Measurements from ENCODE around the gene UPF2. TPM values are rescaled to one million over a fixed set of nuclear protein-coding genes. Genes with fewer than 3 reads are reported as not detected.

UPF2 gene
- total and polyA plus RNA-seq, 10 of the 15 experiments (the other 5 are each of a cell fraction or from before 2014, with no cell fraction given), result 21.0 to 44.4 (median 25.9) TPM

DNA sequence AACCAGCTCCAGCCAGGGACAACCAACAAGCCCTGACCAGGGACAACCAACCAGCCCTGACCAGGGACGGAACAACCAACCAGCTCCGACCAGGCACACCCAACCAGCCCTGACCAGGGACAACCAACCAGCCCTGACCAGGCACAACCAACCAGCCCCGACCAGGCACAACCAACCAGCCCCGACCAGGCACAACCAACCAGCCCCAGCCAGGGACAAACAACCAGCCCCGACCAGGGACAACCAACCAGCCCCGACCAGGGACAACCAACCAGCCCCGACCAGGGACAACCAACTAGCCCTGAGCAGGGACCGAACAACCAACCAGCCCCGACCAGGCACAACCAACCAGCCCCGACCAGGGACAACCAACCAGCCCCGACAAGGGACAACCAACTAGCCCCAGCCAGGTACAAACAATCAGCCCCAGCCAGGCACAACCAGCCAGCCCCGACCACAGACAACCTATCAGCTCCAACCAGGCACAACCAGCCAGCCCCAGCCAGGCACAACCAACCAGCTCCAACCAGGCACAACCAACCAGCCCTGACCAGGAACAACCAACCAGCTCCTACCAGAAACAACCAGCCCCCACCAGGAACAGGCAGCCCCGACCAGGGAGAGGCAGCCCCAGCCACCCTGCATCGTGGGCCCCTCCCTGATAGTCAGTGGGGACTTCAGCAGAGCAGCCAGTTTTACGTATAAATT is 163.1 kb downstream of the UPF2 start:
- intact Hi-C loops (cut with micrococcal nuclease; ENCODE audit: unreplicated experiment), result no loop called here
- Histone ChIP-seq H3K36me3 (ENCODE audit: control insufficient read depth in 2 of 2, insufficient read depth in 2 of 2, low read length in 1 of 2) (no peaks in the 10 kb centered on the region), H3K9ac (ENCODE audit: control insufficient read depth, insufficient read depth, low read length) (no peak overlapping the region), H3K9me3 (replicated peaks; ENCODE audit: control insufficient read depth, insufficient read depth, low read length) (no peaks in the 10 kb centered on the region), H3K79me2 (ENCODE audit: control insufficient read depth, insufficient read depth, low read length) (no peaks in the 10 kb centered on the region), H3K27me3 (replicated peaks in 1 of 2; ENCODE audit: control insufficient read depth in 2 of 2, insufficient read depth in 2 of 2, low read length in 1 of 2) (no peaks in the 10 kb centered on the region), H3K4me2 (ENCODE audit: control insufficient read depth, insufficient read depth) (no peak overlapping the region), H3K4me3 (no peak overlapping the region), H3K4me1 (ENCODE audit: control insufficient read depth, insufficient read depth, low read length) (peaks cover 2% of the 10 kb centered on the region), H2AFZ (ENCODE audit: control insufficient read depth, low read depth, low read length) (no peak overlapping the region), H3K27ac (ENCODE audit: control insufficient read depth, insufficient read depth) (no peak overlapping the region), H4K20me1 (ENCODE audit: control insufficient read depth, insufficient read depth) (no peaks in the 10 kb centered on the region)
- FAIRE-seq (no peak), DNase-seq (ENCODE audit: low read depth, low spot score) (no peak), ATAC-seq (no peak)
- in situ Hi-C loops (cut with MboI), result no loop called here
- POLR2A ChIA-PET, result no interaction called here
- CTCF ChIA-PET, result interaction anchor here (1.2 kb wide), 1 partner anchor 85 kb away, joined by 3 read pairs; no protein-coding TSS in a partner anchor
- TF ChIP-seq FOXM1 (IDR thresholded peaks at IDR 0.05; ENCODE audit: low read depth, low read length) (no peak), NFYA (IDR thresholded peaks at IDR 0.05; ENCODE audit: borderline replicate concordance, low read depth, low read length) (no peak), CBX5 (IDR thresholded peaks at IDR 0.05; ENCODE audit: low read depth) (no peak), SUZ12 (IDR thresholded peaks at IDR 0.05; ENCODE audit: unreplicated experiment) (no peak), MEF2B (IDR thresholded peaks at IDR 0.05; ENCODE audit: partially characterized antibody, poor library complexity, severe bottlenecking) (no peak), GATAD2B (conservative IDR thresholded peaks at IDR 0.05; ENCODE audit: low read depth) (no peak), LARP7 (IDR thresholded peaks at IDR 0.05) (no peak), JUNB (IDR thresholded peaks at IDR 0.05) (no peak), TBL1XR1 (IDR thresholded peaks at IDR 0.05; ENCODE audit: low read depth, low read length) (no peak), GABPA (IDR thresholded peaks at IDR 0.05; ENCODE audit: low read depth) (no peak)
- TF ChIP-seq, protein P1, sequence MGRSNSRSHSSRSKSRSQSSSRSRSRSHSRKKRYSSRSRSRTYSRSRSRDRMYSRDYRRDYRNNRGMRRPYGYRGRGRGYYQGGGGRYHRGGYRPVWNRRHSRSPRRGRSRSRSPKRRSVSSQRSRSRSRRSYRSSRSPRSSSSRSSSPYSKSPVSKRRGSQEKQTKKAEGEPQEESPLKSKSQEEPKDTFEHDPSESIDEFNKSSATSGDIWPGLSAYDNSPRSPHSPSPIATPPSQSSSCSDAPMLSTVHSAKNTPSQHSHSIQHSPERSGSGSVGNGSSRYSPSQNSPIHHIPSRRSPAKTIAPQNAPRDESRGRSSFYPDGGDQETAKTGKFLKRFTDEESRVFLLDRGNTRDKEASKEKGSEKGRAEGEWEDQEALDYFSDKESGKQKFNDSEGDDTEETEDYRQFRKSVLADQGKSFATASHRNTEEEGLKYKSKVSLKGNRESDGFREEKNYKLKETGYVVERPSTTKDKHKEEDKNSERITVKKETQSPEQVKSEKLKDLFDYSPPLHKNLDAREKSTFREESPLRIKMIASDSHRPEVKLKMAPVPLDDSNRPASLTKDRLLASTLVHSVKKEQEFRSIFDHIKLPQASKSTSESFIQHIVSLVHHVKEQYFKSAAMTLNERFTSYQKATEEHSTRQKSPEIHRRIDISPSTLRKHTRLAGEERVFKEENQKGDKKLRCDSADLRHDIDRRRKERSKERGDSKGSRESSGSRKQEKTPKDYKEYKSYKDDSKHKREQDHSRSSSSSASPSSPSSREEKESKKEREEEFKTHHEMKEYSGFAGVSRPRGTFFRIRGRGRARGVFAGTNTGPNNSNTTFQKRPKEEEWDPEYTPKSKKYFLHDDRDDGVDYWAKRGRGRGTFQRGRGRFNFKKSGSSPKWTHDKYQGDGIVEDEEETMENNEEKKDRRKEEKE (IDR thresholded peaks at IDR 0.05), result no peak
- TF ChIP-seq, protein P2, sequence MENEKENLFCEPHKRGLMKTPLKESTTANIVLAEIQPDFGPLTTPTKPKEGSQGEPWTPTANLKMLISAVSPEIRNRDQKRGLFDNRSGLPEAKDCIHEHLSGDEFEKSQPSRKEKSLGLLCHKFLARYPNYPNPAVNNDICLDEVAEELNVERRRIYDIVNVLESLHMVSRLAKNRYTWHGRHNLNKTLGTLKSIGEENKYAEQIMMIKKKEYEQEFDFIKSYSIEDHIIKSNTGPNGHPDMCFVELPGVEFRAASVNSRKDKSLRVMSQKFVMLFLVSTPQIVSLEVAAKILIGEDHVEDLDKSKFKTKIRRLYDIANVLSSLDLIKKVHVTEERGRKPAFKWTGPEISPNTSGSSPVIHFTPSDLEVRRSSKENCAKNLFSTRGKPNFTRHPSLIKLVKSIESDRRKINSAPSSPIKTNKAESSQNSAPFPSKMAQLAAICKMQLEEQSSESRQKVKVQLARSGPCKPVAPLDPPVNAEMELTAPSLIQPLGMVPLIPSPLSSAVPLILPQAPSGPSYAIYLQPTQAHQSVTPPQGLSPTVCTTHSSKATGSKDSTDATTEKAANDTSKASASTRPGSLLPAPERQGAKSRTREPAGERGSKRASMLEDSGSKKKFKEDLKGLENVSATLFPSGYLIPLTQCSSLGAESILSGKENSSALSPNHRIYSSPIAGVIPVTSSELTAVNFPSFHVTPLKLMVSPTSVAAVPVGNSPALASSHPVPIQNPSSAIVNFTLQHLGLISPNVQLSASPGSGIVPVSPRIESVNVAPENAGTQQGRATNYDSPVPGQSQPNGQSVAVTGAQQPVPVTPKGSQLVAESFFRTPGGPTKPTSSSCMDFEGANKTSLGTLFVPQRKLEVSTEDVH (IDR thresholded peaks at IDR 0.05; ENCODE audit: low read depth, partially characterized antibody), result no peak
- TF ChIP-seq, protein P3, sequence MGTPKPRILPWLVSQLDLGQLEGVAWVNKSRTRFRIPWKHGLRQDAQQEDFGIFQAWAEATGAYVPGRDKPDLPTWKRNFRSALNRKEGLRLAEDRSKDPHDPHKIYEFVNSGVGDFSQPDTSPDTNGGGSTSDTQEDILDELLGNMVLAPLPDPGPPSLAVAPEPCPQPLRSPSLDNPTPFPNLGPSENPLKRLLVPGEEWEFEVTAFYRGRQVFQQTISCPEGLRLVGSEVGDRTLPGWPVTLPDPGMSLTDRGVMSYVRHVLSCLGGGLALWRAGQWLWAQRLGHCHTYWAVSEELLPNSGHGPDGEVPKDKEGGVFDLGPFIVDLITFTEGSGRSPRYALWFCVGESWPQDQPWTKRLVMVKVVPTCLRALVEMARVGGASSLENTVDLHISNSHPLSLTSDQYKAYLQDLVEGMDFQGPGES (IDR thresholded peaks at IDR 0.05), result no peak
- 24% methylated on average over 12 of the region's 15 CpGs for WGBS (ENCODE audit: insufficient coverage, insufficient replicate concordance, low lambda C conversion rate, missing lambda C conversion rate)
- BruUV-seq (replicated peaks), result no TSS peak
- SMC1A ChIA-PET (ENCODE audit: uncharacterized antibody, unreplicated experiment), result no interaction called here
- RAD21 ChIA-PET (ENCODE audit: unreplicated experiment), result no interaction called here

Data from GM12878 (cell line).